Fibroblast of peridontal ligament (primary cell): ENCODE measurements around the gene HAT1.

Experiments
- DNase-seq: peaks from one replicate; pipeline ENCODE4 v3.0.0-alpha.2; 2010; ENCODE audit errors: extremely low read depth

The HAT1 gene

DNA sequence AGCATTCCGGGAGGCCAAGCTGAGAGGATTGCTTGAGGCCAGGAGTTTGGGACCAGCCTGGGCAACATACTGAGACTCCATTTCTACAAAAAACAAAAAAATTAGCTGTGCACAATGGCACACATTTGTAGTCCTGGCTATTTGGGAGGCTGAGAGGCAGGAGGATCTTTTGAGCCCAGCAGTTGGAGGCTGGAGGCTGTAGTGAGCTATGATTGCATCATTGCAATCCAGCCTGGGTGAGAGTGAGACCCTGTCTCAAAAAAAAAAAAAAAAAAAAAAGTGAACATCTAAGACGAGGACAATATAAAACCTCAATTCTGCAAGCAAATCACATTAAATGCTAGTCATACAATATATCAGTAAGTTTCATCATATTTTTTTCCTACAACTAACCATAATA, 2.8 kb upstream of the HAT1 start:
- no peak for DNase-seq

- no peak for DNase-seq
Measured at GRCh38 chr2:171921970-171922229, 361 bp upstream of the HAT1 start.

- peak; percentile 62 for DNase-seq
Measured at GRCh38 chr2:171923206-171923605, 945 bp downstream of the HAT1 start.

- peak; percentile 18 for DNase-seq
Measured at GRCh38 chr2:171924170-171924942, 2.1 kb downstream of the HAT1 start.

- DNase-seq: no peak
Measured at GRCh38 chr2:171930385-171930784, 8.1 kb downstream of the HAT1 start.

GRCh38 chr2:171939058-171939742, 16.9 kb downstream of the HAT1 start:
- DNase-seq: no peak

DNA sequence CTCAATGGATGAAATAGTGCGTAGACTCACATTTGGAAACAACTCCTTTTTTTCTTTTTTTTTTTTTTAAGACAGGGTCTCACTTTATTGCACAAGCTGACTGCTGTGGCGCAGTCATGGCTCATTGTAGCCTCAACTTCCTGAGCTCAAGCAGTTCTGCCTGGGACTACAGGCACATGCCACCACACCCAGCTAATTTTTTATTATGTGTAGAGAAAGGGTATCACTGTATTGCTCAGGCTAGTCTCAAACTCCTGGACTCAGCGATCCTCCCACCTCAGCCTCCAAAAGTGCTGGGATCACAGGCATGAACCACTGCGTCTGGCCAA, 17.4 kb downstream of the HAT1 start:
- no peak for DNase-seq

- DNase-seq: no peak
Measured at GRCh38 chr2:171941316-171941699, 19.0 kb downstream of the HAT1 start.

DNA sequence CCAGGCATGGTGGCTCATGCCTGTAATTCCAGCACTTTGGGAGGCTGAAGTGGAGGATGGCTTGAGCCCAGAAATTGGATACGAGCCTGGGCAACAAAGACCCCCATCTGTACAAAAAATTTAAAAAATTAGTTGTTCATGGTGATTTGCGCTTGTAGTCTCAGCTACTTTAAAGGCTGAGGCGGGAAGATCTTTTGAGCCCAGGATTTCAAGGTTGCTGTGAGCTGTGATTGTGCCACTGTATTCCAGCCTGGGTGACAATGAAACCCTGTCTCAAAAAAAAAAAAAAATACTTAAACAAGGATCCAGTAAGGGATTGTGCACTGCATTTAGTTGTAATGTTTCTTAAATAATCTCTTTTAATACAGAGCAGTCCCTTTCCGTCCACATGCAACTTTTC, 21.6 kb downstream of the HAT1 start:
- DNase-seq: no peak

GRCh38 chr2:171952276-171952675, 30.0 kb downstream of the HAT1 start:
- no peak for DNase-seq

GRCh38 chr2:171952748-171953147, 30.5 kb downstream of the HAT1 start:
- no peak for DNase-seq

GRCh38 chr2:171956135-171956825, 34.0 kb downstream of the HAT1 start:
- DNase-seq: no peak

DNA sequence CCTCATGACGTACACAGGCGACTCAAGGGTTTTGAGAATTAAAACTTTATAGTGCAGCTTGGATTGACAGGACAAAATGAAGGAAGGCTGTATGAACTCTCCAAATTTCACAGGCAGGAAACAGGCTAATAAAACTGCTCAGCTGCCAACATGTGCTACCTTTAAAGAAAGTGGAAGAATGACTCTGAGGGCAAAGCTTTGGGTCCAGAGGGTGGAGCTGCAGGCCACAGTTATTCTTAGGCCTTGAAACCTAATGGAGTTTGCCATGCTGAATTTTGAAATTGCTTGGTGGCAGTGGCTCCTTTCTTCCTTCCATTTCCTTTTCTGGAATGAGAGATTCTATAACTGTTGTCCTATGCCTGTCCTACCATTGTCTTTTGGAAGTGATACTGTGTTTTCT, 34.8 kb downstream of the HAT1 start:
- peak; percentile 41 for DNase-seq

- peak; percentile 89 for DNase-seq
Measured at GRCh38 chr2:171958475-171958874, 36.2 kb downstream of the HAT1 start.

DNA sequence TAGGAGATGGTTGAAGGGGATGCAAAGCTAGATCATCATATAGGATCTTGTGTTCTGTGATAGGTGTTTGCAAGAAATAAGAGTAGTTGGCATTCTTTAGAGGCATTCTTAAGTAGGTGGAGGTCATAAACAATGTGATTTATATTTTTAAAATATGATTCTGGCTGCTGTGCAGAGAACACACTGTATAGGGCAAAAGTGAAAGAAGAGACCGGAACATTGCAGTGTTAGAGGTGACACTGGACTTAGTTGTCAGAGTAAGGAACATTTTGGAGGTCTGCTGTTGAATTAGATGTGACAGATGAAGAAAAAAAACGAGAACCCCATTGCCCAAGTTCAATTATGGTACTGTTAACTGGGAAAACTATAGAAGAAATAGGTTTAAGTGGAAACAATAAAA, 37.7 kb downstream of the HAT1 start:
- no peak for DNase-seq

- DNase-seq: no peak
Measured at GRCh38 chr2:171960570-171960969, 38.3 kb downstream of the HAT1 start.

DNA sequence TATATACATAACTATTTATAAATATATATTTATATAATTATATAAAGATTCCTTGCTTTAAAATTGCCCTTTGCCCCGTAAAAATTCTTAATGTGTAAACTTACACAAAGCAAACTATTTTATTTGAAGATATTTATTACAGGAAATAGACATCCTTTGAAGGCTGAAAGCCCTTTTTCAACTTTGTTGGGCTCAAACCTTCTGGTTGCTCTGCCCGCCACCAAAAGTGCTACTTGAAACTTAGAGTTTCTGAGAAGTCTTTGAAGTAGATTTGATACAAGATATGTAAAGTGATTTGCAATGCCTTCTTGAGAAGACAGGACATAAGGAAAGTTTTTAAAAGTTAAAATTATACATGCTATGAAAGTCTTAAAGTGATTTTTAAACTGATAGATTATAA, 40.9 kb downstream of the HAT1 start:
- DNase-seq: no peak

DNA sequence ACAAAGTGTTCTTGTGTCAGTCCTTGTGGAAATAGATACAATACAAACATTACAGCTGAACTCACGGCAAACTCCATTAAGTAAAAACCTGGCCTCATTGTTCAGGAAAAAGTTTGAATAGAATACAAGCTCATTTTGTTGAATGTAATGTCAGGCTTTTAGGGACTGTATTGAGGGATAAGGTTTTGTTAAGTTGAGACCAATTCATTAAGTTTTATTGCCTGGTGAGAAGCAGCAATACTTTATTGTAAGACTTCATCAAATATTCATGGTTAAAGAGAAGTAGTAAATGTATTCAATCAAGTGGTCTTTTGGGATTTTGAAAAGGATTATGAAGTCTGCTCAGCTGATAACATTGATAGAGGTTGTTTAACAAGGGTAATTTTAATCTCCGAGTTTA, 42.0 kb downstream of the HAT1 start:
- no peak for DNase-seq

DNA sequence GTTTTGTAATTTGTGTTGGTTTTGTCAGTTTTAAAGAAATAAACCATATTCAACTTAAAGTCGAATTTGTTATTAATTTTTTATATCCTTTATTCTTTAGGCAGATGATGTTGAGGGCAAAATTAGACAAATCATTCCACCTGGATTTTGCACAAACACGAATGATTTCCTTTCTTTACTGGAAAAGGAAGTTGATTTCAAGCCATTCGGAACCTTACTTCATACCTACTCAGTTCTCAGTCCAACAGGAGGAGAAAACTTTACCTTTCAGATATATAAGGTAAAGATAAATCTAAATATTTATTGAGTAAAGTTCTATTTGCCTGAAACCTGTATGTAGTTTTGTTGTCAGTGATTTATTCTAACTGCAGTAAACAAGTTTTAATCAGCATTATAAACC, 43.0 kb downstream of the HAT1 start:
- DNase-seq: no peak

- DNase-seq: no peak
Measured at GRCh38 chr2:171965661-171966060, 43.4 kb downstream of the HAT1 start.

DNA sequence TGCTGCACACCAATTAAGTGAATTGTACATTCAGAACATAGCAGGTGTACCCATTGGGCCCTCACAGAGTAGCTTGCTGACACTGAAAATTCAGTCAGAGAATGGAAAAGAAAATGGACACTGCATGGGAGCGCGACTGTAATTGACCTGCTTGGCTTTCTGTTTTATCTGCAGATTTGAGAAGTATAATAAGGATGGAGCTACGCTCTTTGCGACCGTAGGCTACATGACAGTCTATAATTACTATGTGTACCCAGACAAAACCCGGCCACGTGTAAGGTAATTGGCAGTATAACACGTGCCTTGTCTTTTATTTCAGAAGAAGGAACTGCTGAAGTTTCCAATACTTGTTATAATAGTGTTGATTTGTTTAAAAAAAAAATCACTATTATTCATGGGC, 44.0 kb downstream of the HAT1 start:
- DNase-seq: no peak

DNA sequence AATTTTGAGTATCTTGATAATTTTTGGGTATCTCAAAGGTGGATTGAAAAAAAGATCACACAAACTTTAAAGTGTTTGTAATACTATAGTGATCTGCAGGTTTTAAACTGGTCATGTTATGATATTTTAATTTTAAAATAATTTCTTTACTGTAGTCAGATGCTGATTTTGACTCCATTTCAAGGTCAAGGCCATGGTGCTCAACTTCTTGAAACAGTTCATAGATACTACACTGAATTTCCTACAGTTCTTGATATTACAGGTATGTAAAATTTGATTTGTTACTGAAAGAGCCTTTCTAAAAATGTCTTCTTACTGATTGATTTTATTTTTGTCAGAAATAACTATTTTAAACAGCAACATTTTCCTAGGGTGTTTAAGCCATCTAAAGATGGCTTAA, 44.4 kb downstream of the HAT1 start:
- no peak for DNase-seq

DNA sequence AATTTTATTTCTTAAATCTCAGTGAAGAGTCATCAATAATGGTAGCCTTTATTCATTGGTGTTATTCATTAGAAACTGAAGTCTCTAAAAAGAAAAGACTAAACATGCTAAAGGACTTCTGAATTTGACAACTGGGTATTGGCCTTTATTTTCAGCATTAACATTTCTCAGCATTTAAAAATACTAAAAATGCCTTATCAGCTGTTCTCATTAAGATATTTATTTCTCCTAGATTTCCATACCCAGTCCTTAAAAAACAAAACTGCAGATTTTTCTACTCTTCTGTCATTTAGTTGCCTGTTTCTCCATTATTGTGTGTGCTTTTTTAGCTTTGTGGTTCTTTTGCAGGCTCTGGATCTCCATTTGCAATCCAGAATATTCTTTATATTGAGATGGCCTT, 46.2 kb downstream of the HAT1 start:
- DNase-seq: no peak
